A549 (cell line): ENCODE measurements around the gene BGN. TPM values are rescaled to one million over a fixed set of nuclear protein-coding genes. Genes with fewer than 3 reads are reported as not detected.

Experiments used
- ATAC-seq, 2 experiments: fragments of 200-7000 bp in 1 of 2; fragments of >200 bp in 1 of 2; cut with Nextera tagmentation in 1 of 2; cut with Tn5 transposase in 1 of 2; 3 replicates each; pipeline versions ENCODE4 v1.8.0 to v1.9.1; 2018 to 2020; ENCODE audit warnings: mild to moderate bottlenecking in 1 of 2, moderate library complexity in 1 of 2
- CTCF ChIA-PET: fragments of 300-600 bp; sonication (Branson Sonifier 250); formaldehyde crosslinking; extraction: SDS; loops from one replicate; lab custom pipeline; 2021; ENCODE audit warnings: antibody characterized with exemption, inconsistent platforms; lab: Yijun Ruan, JAX
- POLR2A ChIA-PET: fragments of 350-600 bp; formaldehyde crosslinking; extraction: SDS; loops from one replicate; lab custom pipeline; 2021; ENCODE audit warnings: antibody characterized with exemption, inconsistent platforms; lab: Yijun Ruan, JAX
- DNase-seq, 2 experiments: peaks; one replicate each; pipeline versions ENCODE4 v3.0.0 to v3.0.0-alpha.2; 2011 to 2016; ENCODE audit warnings: low read depth in 1 of 2, low spot score in 1 of 2
- FAIRE-seq: peaks from 2 replicates; lab custom pipeline; 2011; peaks lifted over from hg19 to GRCh38; lab: Jason Lieb, UNC
- H3K27ac ChIP-seq, 2 experiments: fragments of >200 bp; sonication (Bioruptor Twin); formaldehyde crosslinking; 3 replicates each; pipeline ENCODE4 v1.5.1; 2016 to 2017
- H3K4me1 ChIP-seq: fragments of >200 bp; sonication (Bioruptor Twin); formaldehyde crosslinking; 3 replicates; pipeline ENCODE4 v1.6.1; 2016
- H3K4me2 ChIP-seq: fragments of >200 bp; sonication (Bioruptor Twin); formaldehyde crosslinking; 3 replicates; pipeline ENCODE4 v1.6.1; 2016
- H3K4me3 ChIP-seq: fragments of >200 bp; sonication (Bioruptor Twin); formaldehyde crosslinking; 3 replicates; pipeline ENCODE4 v1.5.1; 2016
- H3K9me3 ChIP-seq: fragments of >200 bp; sonication (Bioruptor Twin); formaldehyde crosslinking; 3 replicates; pipeline ENCODE4 v1.6.1; 2016
- CEBPB ChIP-seq, 2 experiments: fragments of >200 bp in 1 of 2; sonication (Bioruptor Twin) in 1 of 2; formaldehyde crosslinking in 1 of 2; IDR thresholded peaks; 2 replicates each; pipeline ENCODE4 v1.6.1; 2012 to 2016
- EHF ChIP-seq: fragments of 250-450 bp; sonication (Bioruptor Pico); IDR thresholded peaks from 2 replicates; pipeline ENCODE4 v1.5.0; 2020; ENCODE audit warnings: mild to moderate bottlenecking
- EHMT2 ChIP-seq: fragments of 200-600 bp; sonication (generic); IDR thresholded peaks from 2 replicates; pipeline ENCODE4 v1.6.1; 2016; ENCODE audit warnings: antibody characterized with exemption, low read depth, mild to moderate bottlenecking, moderate library complexity
- EP300 ChIP-seq, 2 experiments: fragments of >200 bp; sonication (Bioruptor Twin); formaldehyde crosslinking; IDR thresholded peaks; 2 replicates in 1 of 2; 3 replicates in 1 of 2; pipeline ENCODE4 v1.6.1; 2016 to 2017
- ESRRA ChIP-seq: fragments of 150-350 bp; IDR thresholded peaks from 2 replicates; pipeline ENCODE4 v1.6.1; 2014; ENCODE audit warnings: mild to moderate bottlenecking, low read length, borderline replicate concordance
- FOSB ChIP-seq: fragments of 250-450 bp; sonication (Bioruptor Pico); IDR thresholded peaks from 2 replicates; pipeline ENCODE4 v1.5.0; 2020; ENCODE audit warnings: mild to moderate bottlenecking, moderate library complexity
- HDAC2 ChIP-seq: fragments of 200-600 bp; sonication (generic); IDR thresholded peaks from 2 replicates; pipeline ENCODE4 v1.6.1; 2016
- HOXB5 ChIP-seq: fragments of 250-450 bp; sonication (Bioruptor Pico); IDR thresholded peaks from 2 replicates; pipeline ENCODE4 v1.5.0; 2020; ENCODE audit warnings: mild to moderate bottlenecking, moderate library complexity
- KDM5A ChIP-seq: fragments of 200-600 bp; sonication (generic); IDR thresholded peaks from 2 replicates; pipeline ENCODE4 v1.6.1; 2016; ENCODE audit warnings: antibody characterized with exemption, mild to moderate bottlenecking
- MAFK ChIP-seq: fragments of 450-650 bp; IDR thresholded peaks from 2 replicates; pipeline ENCODE4 v1.6.1; 2014; ENCODE audit not compliant: partially characterized antibody
- NFE2L2 ChIP-seq: fragments of 150-350 bp; conservative IDR thresholded peaks from 2 replicates; pipeline ENCODE4 v1.6.1; 2014; ENCODE audit warnings: low read length
- NPAS2 ChIP-seq: fragments of 250-450 bp; sonication (Bioruptor Pico); IDR thresholded peaks from 2 replicates; pipeline ENCODE4 v1.8.0; 2022; ENCODE audit warnings: mild to moderate bottlenecking, moderate library complexity, borderline replicate concordance
- NR3C1 ChIP-seq: fragments of >200 bp; sonication (Bioruptor Twin); formaldehyde crosslinking; IDR thresholded peaks from 3 replicates; pipeline ENCODE4 v1.6.1; 2017
- POLR2AphosphoS2 ChIP-seq: conservative IDR thresholded peaks from 2 replicates; pipeline ENCODE4 v1.6.1; 2012; ENCODE audit warnings: low read length, improper control_type of control experiment, inconsistent platforms
- RAD21 ChIP-seq, 2 experiments: fragments of >200 bp in 1 of 2; sonication (Bioruptor Twin) in 1 of 2; formaldehyde crosslinking in 1 of 2; IDR thresholded peaks in 1 of 2; conservative IDR thresholded peaks in 1 of 2; 2 replicates in 1 of 2; 3 replicates in 1 of 2; pipeline ENCODE4 v1.6.1; 2012 to 2018; ENCODE audit warnings: inconsistent platforms in 1 of 2
- REST ChIP-seq: fragments of 200-600 bp; sonication (generic); IDR thresholded peaks from 2 replicates; pipeline ENCODE4 v1.6.1; 2016; ENCODE audit warnings: antibody characterized with exemption, mild to moderate bottlenecking, moderate library complexity
- SMC3 ChIP-seq: fragments of >200 bp; sonication (Bioruptor Twin); formaldehyde crosslinking; IDR thresholded peaks from 3 replicates; pipeline ENCODE4 v1.6.1; 2018; ENCODE audit warnings: inconsistent platforms
- TFCP2L1 ChIP-seq: fragments of 250-450 bp; sonication (Bioruptor Pico); IDR thresholded peaks from 2 replicates; pipeline ENCODE4 v1.5.0; 2021; ENCODE audit warnings: mild to moderate bottlenecking
- USF2 ChIP-seq: fragments of 450-650 bp; IDR thresholded peaks from 2 replicates; pipeline ENCODE4 v1.6.1; 2014; ENCODE audit warnings: antibody characterized with exemption
- ZC3H11A ChIP-seq: fragments of 450-650 bp; IDR thresholded peaks from 2 replicates; pipeline ENCODE4 v1.6.1; 2014; ENCODE audit warnings: antibody characterized with exemption, mild to moderate bottlenecking
- WGBS: methylation state at CpG from one replicate; pipeline ENCODE4 v1.1.6; 2017; ENCODE audit errors: missing lambda C conversion rate; 5-methylcytosine and 5-hydroxymethylcytosine counted together
- polyA plus RNA-seq, 4 experiments: library from polyadenylated mRNA; depleted of rRNA in 3 of 4; stranded (reverse); fragments of >200 nt; fragmentation: RNase III in 1 of 4; extraction: RNeasy Plus Mini Kit Qiagen cat#74134 plus additional on column Dnase treatment in 1 of 4; gene quantifications; 2 replicates in 3 of 4; 3 replicates in 1 of 4; pipeline ENCODE4 v1.2.3, GENCODE V29; 2011 to 2017
- TF ChIP-seq, protein P1 (sequence below): fragments of >200 bp; sonication (Bioruptor Twin); formaldehyde crosslinking; IDR thresholded peaks from 3 replicates; pipeline ENCODE4 v1.5.1; 2016
- TF ChIP-seq, protein P2 (sequence below): fragments of 250-450 bp; sonication (Bioruptor Pico); IDR thresholded peaks from 2 replicates; pipeline ENCODE4 v1.5.0; 2020; ENCODE audit warnings: low read depth, mild to moderate bottlenecking, moderate library complexity
- TF ChIP-seq, protein P3 (sequence below): fragments of >200 bp; sonication (Bioruptor Twin); formaldehyde crosslinking; IDR thresholded peaks from 3 replicates; pipeline ENCODE4 v1.6.1; 2016

BGN gene
- polyA plus RNA-seq, 2 of the 4 experiments (the other 2 are of a cell fraction): 0.04 TPM; not detected in 1

GRCh38 chrX:153539171-153539978 is 44.6 kb downstream of the BGN start:
- H3K27ac ChIP-seq: no peak overlapping the region
- CTCF ChIA-PET: interaction anchor here (0.6 to 4.4 kb wide), 43 partner anchors 9 to 598 kb away, joined by 3 to 50 read pairs (median 5); partner anchors contain the start of genes HAUS7 and SLC6A8
- POLR2A ChIA-PET: no interaction called here
- WGBS: 67% methylated on average over 8 of the region's 31 CpGs
- H3K4me3 ChIP-seq: no peak overlapping the region
- DNase-seq (peak; percentile 50 to 70), FAIRE-seq (peak; percentile 68), ATAC-seq (peak; percentile 77 to 97)
- H3K9me3 ChIP-seq: no peaks in the 10 kb centered on the region
- H3K4me1 ChIP-seq: no peaks in the 10 kb centered on the region
- TF ChIP-seq SMC3 (peak; percentile 71), HDAC2 (no peak), ZC3H11A (no peak), EP300 (IDR thresholded peaks at IDR 0.05) (no peak), ESRRA (no peak), RAD21 (conservative IDR thresholded peaks at IDR 0.05 in 1 of 2, IDR thresholded peaks at IDR 0.05 in 1 of 2) (peak; percentile 71 to 75), NR3C1 (no peak)
- TF ChIP-seq, protein P1, sequence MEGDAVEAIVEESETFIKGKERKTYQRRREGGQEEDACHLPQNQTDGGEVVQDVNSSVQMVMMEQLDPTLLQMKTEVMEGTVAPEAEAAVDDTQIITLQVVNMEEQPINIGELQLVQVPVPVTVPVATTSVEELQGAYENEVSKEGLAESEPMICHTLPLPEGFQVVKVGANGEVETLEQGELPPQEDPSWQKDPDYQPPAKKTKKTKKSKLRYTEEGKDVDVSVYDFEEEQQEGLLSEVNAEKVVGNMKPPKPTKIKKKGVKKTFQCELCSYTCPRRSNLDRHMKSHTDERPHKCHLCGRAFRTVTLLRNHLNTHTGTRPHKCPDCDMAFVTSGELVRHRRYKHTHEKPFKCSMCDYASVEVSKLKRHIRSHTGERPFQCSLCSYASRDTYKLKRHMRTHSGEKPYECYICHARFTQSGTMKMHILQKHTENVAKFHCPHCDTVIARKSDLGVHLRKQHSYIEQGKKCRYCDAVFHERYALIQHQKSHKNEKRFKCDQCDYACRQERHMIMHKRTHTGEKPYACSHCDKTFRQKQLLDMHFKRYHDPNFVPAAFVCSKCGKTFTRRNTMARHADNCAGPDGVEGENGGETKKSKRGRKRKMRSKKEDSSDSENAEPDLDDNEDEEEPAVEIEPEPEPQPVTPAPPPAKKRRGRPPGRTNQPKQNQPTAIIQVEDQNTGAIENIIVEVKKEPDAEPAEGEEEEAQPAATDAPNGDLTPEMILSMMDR: peak; percentile 84
- peak overlapping the region; percentile 31; the same call in 1 of the 3 replicates for H3K4me2 ChIP-seq

DNA sequence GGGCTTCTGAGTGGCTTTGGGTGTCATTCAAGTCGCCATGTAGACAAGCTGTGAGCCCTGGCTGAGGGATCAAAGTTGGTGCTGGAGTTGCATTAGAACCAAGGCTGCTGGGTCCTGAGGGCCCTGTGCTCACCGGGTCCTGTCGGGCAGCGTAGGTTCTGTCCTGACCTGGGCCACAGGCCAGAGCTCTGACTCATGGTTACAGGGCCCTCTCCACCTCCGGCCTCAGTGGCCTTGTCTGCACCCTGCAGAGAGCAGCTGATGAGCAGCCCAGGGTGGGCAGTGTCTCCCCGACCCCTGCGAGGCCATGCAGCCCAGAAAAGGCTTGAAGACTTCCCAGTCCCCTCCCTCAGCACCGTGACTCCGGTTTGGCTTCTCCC is 45.2 kb downstream of the BGN start:
- ChIA-PET POLR2A (no interaction called here), CTCF (interaction anchor here (0.7 to 4.4 kb wide), 35 partner anchors 9 to 598 kb away, joined by 3 to 50 read pairs (median 5); partner anchors contain the start of genes HAUS7 and SLC6A8)
- Histone ChIP-seq H3K27ac (no peak overlapping the region), H3K4me1 (no peaks in the 10 kb centered on the region), H3K9me3 (no peaks in the 10 kb centered on the region), H3K4me3 (no peak overlapping the region), H3K4me2 (peak overlapping the region; percentile 31; the same call in 1 of the 3 replicates)
- WGBS: 29% methylated on average over 4 of the region's 9 CpGs
- no peak for DNase-seq
- ATAC-seq: peak; percentile 6 to 21; a peak in 3 of 6 replicates
- TF ChIP-seq KDM5A: no peak
- TF ChIP-seq NFE2L2: no peak
- TF ChIP-seq HOXB5 (CRISPR knock-in tag): no peak
- TF ChIP-seq MAFK: no peak
- no peak for TF ChIP-seq CEBPB (IDR thresholded peaks at IDR 0.05)
- no peak for TF ChIP-seq EHF (CRISPR knock-in tag)
- TF ChIP-seq FOSB (CRISPR knock-in tag): no peak
- TF ChIP-seq TFCP2L1 (CRISPR knock-in tag): no peak
- no peak for TF ChIP-seq NR3C1
- TF ChIP-seq HDAC2: no peak
- TF ChIP-seq, protein P2, sequence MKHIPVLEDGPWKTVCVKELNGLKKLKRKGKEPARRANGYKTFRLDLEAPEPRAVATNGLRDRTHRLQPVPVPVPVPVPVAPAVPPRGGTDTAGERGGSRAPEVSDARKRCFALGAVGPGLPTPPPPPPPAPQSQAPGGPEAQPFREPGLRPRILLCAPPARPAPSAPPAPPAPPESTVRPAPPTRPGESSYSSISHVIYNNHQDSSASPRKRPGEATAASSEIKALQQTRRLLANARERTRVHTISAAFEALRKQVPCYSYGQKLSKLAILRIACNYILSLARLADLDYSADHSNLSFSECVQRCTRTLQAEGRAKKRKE (CRISPR knock-in tag): no peak
- TF ChIP-seq, protein P3, sequence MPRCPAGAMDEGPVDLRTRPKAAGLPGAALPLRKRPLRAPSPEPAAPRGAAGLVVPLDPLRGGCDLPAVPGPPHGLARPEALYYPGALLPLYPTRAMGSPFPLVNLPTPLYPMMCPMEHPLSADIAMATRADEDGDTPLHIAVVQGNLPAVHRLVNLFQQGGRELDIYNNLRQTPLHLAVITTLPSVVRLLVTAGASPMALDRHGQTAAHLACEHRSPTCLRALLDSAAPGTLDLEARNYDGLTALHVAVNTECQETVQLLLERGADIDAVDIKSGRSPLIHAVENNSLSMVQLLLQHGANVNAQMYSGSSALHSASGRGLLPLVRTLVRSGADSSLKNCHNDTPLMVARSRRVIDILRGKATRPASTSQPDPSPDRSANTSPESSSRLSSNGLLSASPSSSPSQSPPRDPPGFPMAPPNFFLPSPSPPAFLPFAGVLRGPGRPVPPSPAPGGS: no peak
- TF ChIP-seq, all 56 proteins: peak for 0
- FAIRE-seq: no peak

DNA sequence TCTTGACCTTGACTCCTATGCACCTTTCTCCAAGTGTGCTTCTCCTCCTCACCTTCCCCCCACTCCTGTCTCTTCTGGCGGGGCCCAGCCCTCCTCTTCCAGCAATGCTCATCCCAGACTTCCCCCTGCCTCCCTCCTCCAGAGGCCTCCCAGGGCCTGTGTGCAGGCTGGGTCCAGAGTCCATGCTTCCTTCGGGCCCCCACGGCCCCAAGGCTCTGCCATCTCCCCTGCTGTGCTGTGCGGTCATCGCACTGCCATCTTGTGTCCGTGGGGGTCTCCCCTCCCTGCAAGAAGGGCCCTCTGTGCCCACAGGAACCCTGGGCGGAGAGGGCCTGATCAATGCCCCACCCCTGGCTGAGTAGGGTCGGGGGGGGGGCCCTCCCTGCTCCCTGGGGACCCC is 49.9 kb downstream of the BGN start:
- WGBS: 40% methylated on average over 1 of the region's 8 CpGs
- no peak overlapping the region for H3K4me3 ChIP-seq
- ChIA-PET CTCF (interaction anchor here (3.8 kb wide), 1 partner anchor 10 kb away, joined by 20 read pairs; no protein-coding TSS in a partner anchor), POLR2A (no interaction called here)
- no peaks in the 10 kb centered on the region for H3K9me3 ChIP-seq
- ATAC-seq: no peak
- FAIRE-seq: no peak
- no peak overlapping the region for H3K27ac ChIP-seq
- H3K4me2 ChIP-seq: no peak overlapping the region
- DNase-seq: no peak
- no peaks in the 10 kb centered on the region for H3K4me1 ChIP-seq
- TF ChIP-seq, protein P2 (CRISPR knock-in tag): no peak
- TF ChIP-seq POLR2AphosphoS2 (no peak), REST (no peak), HOXB5 (CRISPR knock-in tag) (no peak), EHMT2 (no peak), USF2 (no peak), NPAS2 (no peak)
